T-helper 22 cell (primary cell): ENCODE results near the gene SRP19.
"Not testable (repeated sequence)": the region's sequence is repeated elsewhere in the genome, so short reads cannot be mapped to it uniquely, and the experiment has no call there.

Experiments used
- DNase-seq: peaks from one replicate; pipeline ENCODE4 v3.0.0-alpha.2; 2020; ENCODE audit warnings: low read depth

Gene SRP19

DNA sequence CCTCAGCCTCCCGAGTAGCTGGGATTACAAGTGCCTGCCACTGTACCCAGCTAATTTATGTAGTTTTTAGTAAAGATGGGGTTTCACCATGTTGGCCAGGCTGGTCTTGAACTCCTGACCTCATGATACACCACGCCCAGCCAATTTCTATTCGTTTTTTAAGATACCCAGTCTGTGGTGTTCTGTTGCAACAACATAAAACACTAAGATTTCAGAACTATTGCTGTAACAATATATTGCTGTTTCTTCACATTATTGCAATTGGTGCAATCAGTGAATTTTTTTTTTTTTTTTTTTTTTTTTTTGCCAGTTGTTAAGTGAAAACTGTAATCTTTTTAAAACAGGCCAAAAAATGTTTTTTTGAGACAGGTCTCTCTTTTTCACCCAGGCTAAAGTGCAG lies 9.9 kb downstream of the SRP19 start:
- no peak for DNase-seq

GRCh38 chr5:112876362-112876761 lies 15.3 kb downstream of the SRP19 start:
- DNase-seq, result no peak

GRCh38 chr5:112878101-112878500 lies 17.0 kb downstream of the SRP19 start:
- no peak for DNase-seq

DNA sequence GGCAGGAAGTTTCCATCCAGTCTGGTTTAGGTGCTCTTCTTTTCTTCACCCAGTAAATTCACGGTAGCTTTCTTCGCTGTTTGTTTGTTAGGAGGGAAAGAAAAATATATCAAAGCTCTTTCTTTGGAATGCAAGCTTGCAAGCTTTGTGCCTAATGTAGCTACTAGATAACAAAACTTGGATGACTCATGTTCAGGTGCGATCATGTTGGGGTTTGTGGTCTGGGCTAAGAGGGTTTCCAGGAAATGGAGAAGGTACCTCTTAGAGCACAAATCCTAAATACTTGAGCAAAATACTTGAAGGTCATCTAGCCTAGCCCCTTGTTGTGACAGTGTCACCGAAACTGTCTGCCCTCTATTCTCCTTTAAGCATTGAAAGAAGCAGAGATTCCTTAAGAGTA lies 17.7 kb downstream of the SRP19 start:
- DNase-seq, result peak; percentile 60

GRCh38 chr5:112880219-112880964 lies 19.3 kb downstream of the SRP19 start:
- DNase-seq, result no peak

DNA sequence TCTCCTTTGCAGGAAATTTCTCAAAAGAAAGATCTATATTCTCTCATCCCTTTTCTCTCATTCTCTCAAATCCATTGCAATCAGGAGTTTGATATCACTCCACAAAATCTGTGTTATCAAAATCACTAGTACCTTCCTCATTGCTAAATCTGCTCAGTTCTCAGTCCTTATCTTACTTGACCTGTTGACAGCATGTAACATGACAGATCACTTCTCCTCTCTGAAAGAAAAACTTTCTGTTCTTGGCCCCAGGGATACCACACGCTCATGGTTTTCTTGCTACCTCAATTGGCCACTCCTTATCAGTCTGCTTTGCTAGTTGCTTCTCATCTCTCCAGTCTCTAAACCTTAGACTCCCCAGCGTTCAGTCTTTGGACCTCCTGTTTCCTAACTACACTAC lies 22.1 kb downstream of the SRP19 start:
- DNase-seq, result no peak

DNA sequence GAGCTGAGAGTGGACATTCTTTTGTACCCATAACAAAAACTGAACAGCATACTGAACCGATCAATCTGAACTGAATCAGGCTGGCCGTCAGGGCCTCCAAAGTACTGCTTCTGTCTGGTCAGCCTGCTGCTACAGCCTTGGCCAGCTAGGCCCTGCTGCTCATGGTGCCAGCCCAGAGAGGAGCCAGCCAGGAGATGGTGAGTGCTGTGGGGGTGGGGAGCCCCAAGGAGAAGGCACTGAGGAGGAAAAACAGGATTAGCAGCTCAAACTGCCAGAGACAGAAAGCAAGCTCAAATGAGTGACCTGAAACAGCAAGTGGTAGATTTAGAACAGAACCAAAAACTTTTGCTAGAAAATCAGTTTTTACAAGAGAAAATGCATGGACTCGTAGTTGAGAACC lies 23.9 kb downstream of the SRP19 start:
- no peak for DNase-seq

- no peak for DNase-seq
Measured at GRCh38 chr5:112886975-112887374, 25.9 kb downstream of the SRP19 start.

- not testable (repeated sequence) for DNase-seq
Measured at GRCh38 chr5:112892066-112892465, 31.0 kb downstream of the SRP19 start.

DNA sequence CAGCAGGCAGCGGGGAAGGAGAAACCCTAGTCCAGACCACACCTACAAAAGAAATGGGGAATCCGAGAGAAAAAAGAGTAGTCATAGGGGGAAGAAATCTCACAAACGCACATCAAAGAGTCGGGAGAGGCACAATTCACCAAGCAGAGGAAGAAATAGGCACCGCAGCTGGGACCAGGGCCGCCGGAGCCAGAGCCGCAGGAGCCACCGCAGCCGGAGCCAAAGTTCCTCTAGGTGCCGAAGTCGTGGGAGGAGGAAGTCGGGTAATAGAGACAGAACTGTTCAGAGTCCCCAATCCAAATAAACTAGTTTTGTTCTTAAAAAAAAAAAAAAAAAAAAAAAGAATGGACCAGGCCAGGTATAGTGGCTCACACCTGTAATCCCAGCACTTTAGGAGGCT lies 31.7 kb downstream of the SRP19 start:
- no peak for DNase-seq

DNA sequence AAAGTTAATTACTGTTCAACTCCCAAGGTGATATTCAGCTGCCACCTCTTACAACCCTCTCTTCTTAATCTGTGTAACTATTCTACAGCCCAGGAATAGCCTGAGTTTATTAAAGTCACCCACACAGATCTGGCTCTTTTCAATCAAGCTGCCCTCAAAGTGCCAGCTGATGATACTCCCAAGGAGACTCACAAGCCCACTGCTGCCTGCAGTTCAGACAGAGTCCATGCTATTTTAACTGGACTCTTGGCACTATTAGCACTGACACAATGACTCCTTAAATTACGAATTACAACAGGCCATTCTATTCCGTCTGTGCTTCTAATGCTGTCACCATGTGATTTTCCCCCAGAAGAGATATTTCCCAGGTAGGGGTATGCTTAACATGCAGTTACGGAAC lies 34.6 kb downstream of the SRP19 start:
- DNase-seq, result no peak

DNA sequence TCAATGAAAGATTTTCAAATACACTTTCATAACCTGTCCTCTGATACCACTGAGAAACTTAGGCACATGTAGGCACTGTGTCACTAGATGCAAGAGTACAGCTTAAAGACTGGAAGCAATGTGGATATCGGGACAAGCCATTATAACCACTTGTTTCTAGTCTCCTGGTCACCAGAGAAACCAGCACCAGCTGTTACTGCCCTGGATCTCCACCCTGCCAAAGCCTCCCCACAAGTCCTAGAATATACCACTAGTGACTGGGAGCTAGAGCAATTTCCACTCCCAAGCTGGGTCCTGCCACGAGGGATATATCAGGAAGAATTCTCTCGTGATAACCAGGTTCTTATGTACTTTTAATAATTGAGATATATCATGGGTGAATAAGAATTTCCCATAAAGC lies 41.5 kb downstream of the SRP19 start:
- no peak for DNase-seq

DNA sequence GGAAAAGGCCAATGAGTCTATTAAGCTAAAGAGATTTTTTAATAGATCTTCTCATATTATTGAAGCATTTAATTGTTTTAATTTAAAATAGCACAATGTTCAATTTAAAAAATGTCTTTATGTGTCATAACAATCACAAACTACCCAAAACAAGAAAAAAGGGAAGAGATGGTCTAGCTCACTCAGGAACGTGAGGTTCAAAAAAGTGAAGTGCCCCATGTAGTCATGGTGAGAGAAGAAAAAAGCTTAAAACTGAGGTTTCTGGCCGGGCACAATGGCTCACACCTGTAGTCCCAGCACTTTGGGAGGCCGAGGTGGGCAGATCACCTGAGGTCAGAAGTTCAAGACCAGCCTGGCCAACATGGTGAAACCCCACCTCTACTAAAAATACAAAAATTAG lies 43.9 kb downstream of the SRP19 start:
- not testable (repeated sequence) for DNase-seq

- DNase-seq, result no peak
Measured at GRCh38 chr5:112906637-112907036, 45.5 kb downstream of the SRP19 start.

DNA sequence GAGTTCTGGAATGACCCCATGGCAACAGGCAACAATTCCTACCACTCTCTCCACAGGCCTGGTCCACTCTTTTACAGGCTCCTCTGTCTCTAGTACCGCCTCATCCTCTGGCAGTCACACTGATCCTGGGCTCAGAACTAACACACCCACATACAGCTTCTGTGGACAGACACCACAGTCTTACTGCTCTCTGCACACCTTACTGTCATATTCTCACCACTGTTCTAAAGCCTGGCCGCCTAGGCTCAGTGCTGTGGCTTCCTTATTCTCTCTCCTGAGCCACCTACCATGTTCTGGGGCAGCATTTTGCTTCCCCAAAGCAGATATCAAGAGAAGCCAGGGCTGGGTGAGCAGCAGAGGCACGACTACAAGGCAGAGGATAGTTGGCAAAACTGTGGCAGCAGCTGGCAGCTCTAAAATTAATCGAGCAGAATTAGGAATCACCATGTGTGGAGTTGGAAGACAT lies 46.1 kb downstream of the SRP19 start:
- no peak for DNase-seq

GRCh38 chr5:112908854-112909253 lies 47.8 kb downstream of the SRP19 start:
- DNase-seq, result no peak

DNA sequence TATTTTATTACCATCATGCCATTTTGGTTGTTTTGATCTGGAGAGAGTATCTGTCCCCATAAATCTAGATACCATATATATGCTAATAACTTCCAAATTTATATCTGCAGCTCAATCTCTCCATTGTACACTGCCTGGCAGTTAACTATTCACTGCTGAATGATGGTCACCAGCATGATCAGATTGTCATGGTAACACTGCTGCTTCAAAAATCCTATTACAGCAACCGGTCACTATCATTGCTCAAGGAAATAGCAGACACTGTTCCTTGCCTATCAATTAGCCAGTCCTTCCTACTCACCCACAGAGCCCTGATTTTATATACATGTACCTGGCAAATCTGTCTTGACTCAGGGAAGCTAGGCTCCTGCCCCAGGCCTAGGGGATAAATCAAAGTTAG lies 49.4 kb downstream of the SRP19 start:
- no peak for DNase-seq

DNA sequence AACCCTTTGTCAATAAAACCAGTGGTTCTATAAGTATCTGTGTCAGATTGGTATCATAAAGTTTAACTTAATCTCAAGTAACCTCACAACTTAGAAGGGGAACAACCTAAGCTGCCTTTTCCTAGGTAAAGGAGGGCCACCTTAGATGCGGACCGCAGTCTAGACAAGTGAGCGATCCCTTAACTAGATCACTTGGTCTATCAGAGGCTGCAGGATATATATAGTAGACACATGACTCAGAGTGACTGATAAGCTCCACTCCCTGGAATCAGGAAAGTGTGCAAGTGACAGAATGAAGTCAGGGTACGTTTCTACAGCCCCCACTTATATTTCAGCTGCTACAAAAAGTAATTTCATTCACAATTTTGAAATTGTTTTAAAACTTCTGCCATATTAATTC lies 53.5 kb downstream of the SRP19 start:
- no peak for DNase-seq

DNA sequence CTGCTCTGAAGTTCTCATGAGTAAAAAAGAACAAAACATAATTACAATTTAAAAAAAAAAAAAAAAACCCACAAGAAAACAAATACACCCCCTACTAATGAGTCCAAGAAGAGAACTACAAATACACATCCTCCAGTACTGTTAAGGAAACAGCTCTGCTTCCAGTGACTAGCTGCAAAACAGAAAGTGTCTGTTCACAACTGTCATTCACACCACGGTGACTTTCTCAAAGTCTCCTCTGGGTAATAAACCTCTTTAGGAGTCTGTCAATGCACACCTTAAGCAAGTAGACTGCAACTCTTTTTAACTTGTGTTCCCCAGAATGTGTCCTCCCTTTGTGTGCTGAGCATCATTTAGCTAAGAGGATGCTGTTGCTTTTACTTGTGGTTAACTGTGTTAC lies 54.7 kb downstream of the SRP19 start:
- no peak for DNase-seq

GRCh38 chr5:112917453-112917995 lies 56.4 kb downstream of the SRP19 start:
- no peak for DNase-seq

GRCh38 chr5:112918136-112918535 lies 57.0 kb downstream of the SRP19 start:
- no peak for DNase-seq

DNA sequence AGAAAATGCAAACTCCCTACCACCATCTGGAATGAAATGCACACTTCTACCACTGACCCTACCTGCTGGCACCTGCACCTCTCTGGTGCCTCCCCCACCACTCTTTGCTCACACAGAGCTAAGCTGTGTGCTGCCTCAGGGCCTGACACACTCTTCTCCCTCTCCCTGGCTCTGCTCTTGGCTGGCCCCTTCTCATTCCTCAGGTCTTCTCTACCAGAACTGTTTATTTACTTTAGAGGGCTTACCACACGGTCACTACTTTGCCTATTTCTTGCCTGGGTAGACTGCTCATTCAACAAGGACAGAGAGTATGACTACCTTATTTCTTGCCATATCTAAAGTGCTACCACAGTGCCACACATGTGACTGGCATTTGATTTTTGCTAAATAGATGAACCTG lies 57.6 kb downstream of the SRP19 start:
- DNase-seq, result no peak
